NAMALWA (cell line): ENCODE data around the gene RBP5.
A peak's percentile ranks its signal among the peaks of the same experiment; 100 is the strongest.
"Not testable (repeated sequence)": the region's sequence is repeated elsewhere in the genome, so short reads cannot be mapped to it uniquely, and the experiment has no call there.

Source experiments
- DNase-seq: peaks from one replicate; pipeline ENCODE4 v3.0.0-alpha.2; 2015; ENCODE audit warnings: low spot score

Gene RBP5

GRCh38 chr12:7122811-7123769 is 5.6 kb downstream of the RBP5 start:
- no peak for DNase-seq

DNA sequence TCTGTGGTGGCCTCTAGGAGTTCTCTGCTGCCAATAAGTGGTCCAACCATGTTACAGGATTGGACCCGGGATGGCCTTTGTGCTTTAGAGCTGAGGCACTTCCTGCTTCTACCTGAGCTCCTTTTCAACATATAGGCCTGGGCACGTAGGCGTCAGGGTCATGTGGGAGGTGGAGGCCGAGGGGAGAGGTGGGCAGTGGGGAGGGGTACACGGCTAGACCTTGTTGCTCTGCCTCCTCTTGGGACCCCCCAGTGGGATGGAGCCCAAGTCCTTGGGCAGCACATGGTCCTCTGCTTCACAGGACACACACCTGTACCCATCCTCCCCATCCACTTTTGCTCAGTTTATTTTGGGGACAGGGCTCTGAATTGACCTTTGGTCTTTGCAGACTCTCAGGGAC is 7.4 kb downstream of the RBP5 start:
- DNase-seq = no peak

DNA sequence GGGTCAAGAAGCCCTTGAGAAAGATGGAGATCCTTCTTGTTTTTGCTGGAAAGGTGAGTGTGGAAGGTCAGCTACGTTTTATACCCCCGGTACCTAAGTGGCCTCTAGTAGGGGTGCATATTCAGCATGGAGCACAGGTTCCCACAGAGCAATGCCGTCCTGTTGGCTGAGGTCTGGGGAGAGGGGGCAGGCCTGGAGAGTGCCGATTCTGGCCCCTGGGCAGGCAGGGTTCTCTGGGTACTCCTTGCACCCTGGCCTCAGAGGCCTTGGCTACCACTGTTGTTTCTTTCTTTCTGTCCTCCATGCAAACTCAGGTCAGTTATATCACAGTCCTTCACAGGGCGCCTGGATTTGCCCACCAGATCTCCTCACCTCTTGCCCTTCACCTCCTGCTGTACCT is 8.5 kb downstream of the RBP5 start:
- DNase-seq = no peak

DNA sequence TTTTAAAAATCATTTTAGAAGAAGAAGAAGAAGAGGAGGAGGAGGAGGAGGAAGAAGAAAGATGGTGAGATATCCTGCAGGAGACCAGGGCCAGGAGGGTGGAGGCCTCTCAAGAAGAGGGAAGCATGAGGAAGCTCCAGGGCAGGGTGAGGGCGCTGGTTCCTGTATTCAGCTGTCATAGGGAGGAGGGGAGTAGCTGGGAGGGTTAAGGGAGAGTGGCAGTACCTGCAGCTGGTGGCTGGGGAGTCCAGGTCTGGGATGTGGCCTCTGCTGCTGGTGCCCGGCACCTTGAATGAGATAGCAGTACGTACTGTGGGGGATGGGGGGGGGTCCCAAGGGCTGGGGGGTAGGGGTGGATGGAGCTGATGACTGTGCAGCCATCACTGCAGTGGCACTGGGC is 9.8 kb downstream of the RBP5 start:
- no peak for DNase-seq

DNA sequence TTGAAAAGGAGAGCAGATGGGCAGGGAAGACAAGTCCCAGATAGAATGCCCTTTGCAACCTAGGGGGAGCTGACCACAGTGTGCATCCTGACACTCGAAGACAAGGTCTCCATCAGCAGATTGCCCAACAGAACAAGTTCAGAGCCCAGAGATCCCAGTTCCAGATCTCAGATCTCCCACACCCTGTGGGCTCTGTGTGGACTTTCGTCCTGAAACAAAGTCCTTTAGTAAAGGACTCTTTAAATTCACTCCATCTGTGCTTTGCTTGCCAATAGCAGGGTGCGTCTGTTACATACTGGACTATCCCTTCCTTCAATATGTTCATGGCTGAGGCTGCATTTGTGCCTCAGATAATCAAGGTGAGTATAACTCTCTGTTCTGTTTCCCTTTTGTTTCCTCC is 11.0 kb downstream of the RBP5 start:
- no peak for DNase-seq

DNA sequence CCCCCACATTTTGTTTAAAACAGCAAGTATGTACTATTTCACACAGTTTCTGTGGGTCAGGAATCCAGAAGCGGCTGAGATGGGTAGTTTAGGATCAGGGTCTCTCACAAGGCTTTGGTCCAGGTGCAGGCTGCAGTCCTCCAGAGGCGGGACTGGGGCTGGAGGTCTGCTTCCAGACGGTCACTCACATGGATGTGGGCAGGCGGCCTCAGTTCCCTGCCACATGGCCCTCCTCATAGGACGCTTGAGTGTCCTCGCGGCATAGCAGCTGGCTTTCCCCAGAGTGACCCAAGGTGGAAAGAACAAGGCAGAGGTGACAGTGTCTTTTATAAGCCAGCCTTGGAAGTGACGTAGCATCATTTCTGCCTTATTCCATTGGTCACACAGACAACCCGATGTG is 11.8 kb downstream of the RBP5 start:
- DNase-seq = no peak

DNA sequence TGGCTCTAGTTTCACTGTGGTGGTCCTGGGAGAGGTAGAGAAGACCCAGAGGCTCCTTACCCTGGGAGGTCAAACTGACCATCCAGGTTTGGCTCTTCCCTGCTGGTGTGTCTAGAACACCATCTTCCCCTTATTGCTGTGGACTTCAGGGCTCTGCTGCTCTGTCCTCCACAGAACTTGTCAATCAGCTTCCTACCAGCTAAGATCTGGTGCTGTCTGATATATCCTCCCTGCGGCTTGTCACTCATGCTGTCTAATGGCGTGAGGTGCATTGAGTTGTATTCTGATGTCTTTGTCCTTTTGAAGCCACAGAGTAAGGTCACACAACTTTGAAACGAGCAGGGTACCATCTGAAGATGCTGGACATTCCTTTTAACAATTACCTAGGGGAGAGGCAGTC is 12.5 kb downstream of the RBP5 start:
- no peak for DNase-seq

DNA sequence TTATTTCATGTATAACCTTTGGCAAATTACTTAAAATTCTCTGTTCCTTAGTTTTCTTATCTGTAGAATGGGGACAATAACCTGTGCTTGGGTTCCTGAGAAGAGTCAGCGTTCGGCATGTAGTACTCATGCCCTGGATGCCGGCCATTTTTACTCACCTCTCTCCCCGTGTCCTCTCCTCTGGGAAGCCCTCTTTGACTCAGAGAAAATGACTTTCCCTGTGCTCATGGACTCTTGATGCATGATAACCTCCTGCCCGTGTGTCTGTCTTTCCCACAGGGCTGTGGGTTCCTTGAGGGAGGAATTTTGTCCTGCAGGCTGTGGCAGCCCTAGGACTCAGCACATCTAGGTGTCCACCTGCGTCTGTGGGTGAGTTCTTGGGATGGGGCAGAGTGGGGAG is 13.8 kb downstream of the RBP5 start:
- no peak for DNase-seq

DNA sequence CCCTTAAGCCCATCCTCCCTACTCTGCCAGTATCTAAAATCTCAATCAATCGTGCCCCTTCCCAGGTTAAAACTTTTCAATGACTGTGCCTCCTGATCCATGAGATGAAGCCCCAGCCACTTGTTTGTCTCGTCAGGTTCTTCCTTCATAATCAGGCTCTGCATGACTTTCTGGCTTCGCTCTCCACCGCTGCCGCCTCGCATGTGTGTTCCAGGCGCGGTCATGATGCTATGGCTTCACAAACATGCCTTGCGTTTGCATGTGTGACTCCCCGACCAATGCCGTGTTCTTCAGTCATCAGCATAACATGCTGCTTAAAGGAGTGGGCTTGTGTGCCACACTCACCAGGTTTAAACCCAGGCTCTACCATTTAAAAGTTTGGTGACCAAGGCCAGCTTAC is 14.7 kb downstream of the RBP5 start:
- no peak for DNase-seq

DNA sequence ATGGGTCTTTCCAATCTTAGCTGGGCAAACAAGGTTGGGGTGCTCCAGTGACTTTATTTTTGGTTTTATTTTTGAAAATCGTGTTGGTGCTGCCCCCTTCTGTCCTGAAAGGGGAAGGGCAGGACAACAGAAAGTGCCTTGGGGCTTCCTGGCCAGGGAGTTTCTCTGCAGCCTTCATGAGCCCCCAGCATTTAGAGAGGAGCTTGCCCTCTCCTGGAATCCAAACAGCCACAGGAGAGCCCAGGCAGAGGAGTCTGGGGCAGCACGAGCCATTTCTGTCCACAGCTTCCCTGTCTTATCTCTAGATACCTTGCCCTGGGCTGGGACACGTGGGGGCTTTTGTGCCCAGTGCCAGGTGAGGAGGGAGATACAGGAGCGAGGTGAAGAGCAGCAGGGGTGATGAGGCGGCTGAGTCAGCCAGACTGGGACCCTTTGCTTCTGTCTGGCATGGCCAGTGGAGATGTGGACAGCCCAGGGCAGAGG is 15.3 kb downstream of the RBP5 start:
- DNase-seq = peak; percentile 80

- DNase-seq = no peak
Observed at GRCh38 chr12:7112041-7112440, 16.6 kb downstream of the RBP5 start.

GRCh38 chr12:7110661-7111060 is 18.0 kb downstream of the RBP5 start:
- DNase-seq = no peak

DNA sequence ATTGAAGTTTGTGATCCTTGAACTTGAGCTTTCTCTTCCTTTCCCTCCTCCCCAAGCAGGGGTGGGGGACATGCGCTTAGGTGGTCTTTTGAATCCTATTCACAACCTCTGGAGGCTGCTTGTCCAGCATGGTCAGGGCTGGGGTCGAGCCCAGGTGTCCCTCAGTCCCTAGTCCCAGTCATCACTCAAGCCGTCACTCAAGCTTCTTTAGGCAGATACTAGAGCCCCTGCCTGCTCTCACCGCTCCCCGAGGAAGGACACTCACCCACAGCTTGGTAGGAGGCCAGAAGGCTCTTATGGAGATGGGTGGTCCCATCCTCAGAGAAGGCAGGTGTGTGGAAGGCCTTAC is 19.1 kb downstream of the RBP5 start:
- DNase-seq = no peak

- DNase-seq = peak; percentile 76
Observed at GRCh38 chr12:7108796-7109571, 19.7 kb downstream of the RBP5 start, which contains the start of gene C1RL. C1RL (minus strand) TSS chr12:7109214; CDS start chr12:7109180, 34 bp downstream.

- DNase-seq = peak; percentile 68
Observed at GRCh38 chr12:7108003-7108795, 20.5 kb downstream of the RBP5 start.

- DNase-seq = no peak
Observed at GRCh38 chr12:7107636-7108002, 21.1 kb downstream of the RBP5 start.

DNA sequence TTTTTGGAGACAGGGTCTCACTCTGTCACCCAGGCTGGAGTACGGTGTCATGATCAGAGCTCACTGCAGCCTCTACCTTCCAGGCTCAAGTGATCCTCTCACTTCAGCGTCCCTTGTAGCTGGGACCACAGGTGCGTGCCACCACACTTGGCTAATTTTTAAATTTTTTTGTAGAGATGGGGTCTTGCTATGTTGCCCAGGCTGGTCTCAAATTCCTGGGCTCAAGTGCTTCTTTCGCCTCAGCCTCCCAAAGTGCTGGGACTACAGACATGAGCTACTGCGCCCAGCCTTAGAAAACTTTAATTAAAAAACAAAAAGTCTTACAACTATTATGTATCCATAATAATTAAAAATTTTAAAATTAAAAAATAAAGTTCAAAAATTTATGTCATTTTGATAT is 21.5 kb downstream of the RBP5 start:
- DNase-seq = not testable (repeated sequence)

DNA sequence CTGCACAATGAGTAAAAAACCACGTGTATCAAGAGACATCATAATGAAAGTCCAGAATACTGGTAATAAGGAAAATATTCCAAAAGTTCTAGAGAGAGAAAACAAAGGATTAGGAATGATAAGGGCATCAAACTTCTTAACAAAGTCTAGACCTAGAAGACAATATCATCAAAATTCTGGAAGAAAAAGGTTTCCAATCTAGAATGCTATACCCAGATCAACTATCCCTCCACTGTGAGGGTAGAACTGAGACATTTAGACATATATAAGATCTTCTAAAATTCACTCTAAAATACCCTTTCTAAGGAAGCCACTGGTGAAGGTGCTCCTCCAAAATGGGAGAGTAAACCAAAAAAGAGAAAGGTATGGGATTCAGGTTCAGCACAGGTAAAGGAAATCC is 22.6 kb downstream of the RBP5 start:
- DNase-seq = no peak

GRCh38 chr12:7103837-7104584 is 24.7 kb downstream of the RBP5 start:
- no peak for DNase-seq

DNA sequence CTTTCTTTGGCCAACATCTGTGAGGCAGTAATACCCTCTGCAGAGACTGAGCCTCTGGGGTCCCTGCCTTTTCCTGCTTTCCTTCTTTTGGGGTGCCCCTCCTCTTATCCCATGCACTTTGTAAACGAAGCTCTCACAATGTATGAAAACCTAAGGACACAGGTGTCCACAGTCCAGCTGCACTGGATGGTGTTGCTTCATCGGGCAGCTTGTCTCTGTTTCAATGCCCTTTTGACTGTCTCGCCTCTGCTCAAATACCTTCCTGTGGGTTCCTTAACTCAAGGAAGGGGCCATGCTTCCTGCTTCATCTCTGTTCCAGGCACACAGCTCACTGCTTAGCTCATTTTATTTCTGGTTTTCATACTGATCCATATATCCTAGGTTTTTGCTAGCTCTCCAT is 26.1 kb downstream of the RBP5 start:
- no peak for DNase-seq

GRCh38 chr12:7101694-7102131 is 27.0 kb downstream of the RBP5 start:
- DNase-seq = no peak
